Adrenal gland (tissue), 12 donors: ENCODE data around the gene NLRP7. TPM values are rescaled to one million over a fixed set of nuclear protein-coding genes. Genes with fewer than 3 reads are reported as not detected.

Experiments used
- DNase-seq, 7 donors: peaks; one replicate each; pipeline ENCODE4 v3.0.0-alpha.2; 2019 to 2020
- H3K27ac ChIP-seq, 5 donors: fragments of 200-600 bp; sonication (generic) in 4 of 5; 1 replicate in 3 of 5; 2 replicates in 2 of 5; pipeline versions ENCODE4 v1.5.1 to v1.8.0; 2016 to 2020; ENCODE audit warnings: mild to moderate bottlenecking in 1 of 5
- H3K27me3 ChIP-seq: fragments of 200-600 bp; 2 replicates; pipeline ENCODE4 v1.8.0; 2021
- H3K36me3 ChIP-seq, 2 donors: fragments of 200-600 bp; replicated peaks in 1 of 2; 1 replicate in 1 of 2; 2 replicates in 1 of 2; pipeline versions ENCODE4 v1.5.1 to v1.8.0; 2018 to 2022
- H3K4me1 ChIP-seq, 2 donors: fragments of 200-600 bp; replicated peaks in 1 of 2; 1 replicate in 1 of 2; 2 replicates in 1 of 2; pipeline versions ENCODE4 v1.5.1 to v1.8.0; 2018 to 2021
- H3K4me3 ChIP-seq, 4 donors: fragments of 200-600 bp; sonication (generic) in 3 of 4; one replicate each; pipeline ENCODE4 v1.5.1; 2016 to 2018
- H3K9me3 ChIP-seq, 3 donors: fragments of 200-600 bp; sonication (generic) in 1 of 3; replicated peaks in 1 of 3; 1 replicate in 2 of 3; 2 replicates in 1 of 3; pipeline versions ENCODE4 v1.5.1 to v1.8.0; 2016 to 2021
- CTCF ChIP-seq, 6 experiments: fragments of 450-650 bp in 4 of 6; fragments of 200-600 bp in 2 of 6; sonication (generic) in 1 of 6; IDR thresholded peaks; 1 replicate in 5 of 6; 2 replicates in 1 of 6; pipeline versions ENCODE4 v1.5.1 to v1.8.0; 2016 to 2021; ENCODE audit warnings: antibody characterized with exemption in 6 of 6, mild to moderate bottlenecking in 2 of 6, moderate library complexity in 1 of 6
- POLR2A ChIP-seq, 2 donors: fragments of 450-650 bp; IDR thresholded peaks; one replicate each; pipeline ENCODE4 v1.6.1; 2017; ENCODE audit warnings: antibody characterized with exemption in 2 of 2, mild to moderate bottlenecking in 2 of 2, moderate library complexity in 1 of 2
- WGBS, 4 donors: extraction: QIAGEN DNeasy Blood & Tissue Kit in 2 of 4; methylation state at CpG; one replicate each; pipeline versions ENCODE4 v1.1.5 to v1.1.7; 2013 to 2017; 5-methylcytosine and 5-hydroxymethylcytosine counted together
- intact Hi-C, 2 donors: fragments of 100-400 bp; cut with DNase I; formaldehyde crosslinking; loops; one replicate each; pipeline versions ENCODE4 v1.14.1 to v1.15.0; 2022 to 2023
- polyA plus RNA-seq, 3 donors: library from polyadenylated mRNA; stranded (reverse); fragments of 200-250 nt in 2 of 3; fragments of 350-450 nt in 1 of 3; fragmentation: Illumina TruSeq in 1 of 3; extraction: RNeasy Lipid Tissue Mini Kit (QIAGEN cat#74804) in 1 of 3; gene quantifications; one replicate each; pipeline ENCODE4 v1.2.3, GENCODE V29; 2013 to 2014
- total RNA-seq, 9 donors: library from RNA; depleted of rRNA in 4 of 9; stranded (reverse); fragments of >200 nt in 4 of 9; fragments of 120-200 nt in 1 of 9; fragmentation: NEBNext Ultra II Directional in 1 of 9; extraction: Animal tissue kit (Norgen Biotek cat#: 25700) in 1 of 9; gene quantifications; one replicate each; pipeline versions ENCODE4 v1.1.0 to v1.2.4, GENCODE V29; 2013 to 2023
- donor health status: healthy with polysubstance abuse.
- donor health status: Bipolar disorder and iron deficiency.
- donor health status: DM: yes; HTN: yes; CAD: no.
- donor health status: DM: no; HTN: no; CAD: no.
- donor health status: DM: no; HTN: no; CAD: no.
- donor health status: DM: yes; HTN: yes; CAD: no.

The NLRP7 gene
- total and polyA plus RNA-seq, 12 donors = 0.05 TPM; not detected in 11

DNA sequence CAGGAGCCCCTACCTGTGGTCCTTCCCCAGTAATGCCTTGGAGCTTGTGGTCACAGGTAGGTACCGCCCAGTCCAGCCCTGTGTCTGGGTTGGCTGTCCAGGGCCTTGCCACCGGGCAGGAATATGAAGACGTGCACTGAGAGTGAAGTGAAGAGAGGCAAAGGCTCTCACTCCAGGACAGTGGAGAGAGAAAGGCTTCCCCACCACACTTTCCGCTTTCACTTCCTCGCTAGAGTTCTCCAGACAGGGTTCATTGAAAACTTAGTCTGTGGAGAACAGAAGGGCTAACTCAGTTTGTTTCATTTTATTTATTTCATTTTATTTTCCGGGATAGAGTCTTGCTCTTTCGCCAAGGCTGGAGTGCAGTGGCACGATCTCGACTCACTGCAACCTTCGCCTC, 59.1 kb downstream of the NLRP7 start:
- no peak for DNase-seq
- Histone ChIP-seq H3K27ac (no peak overlapping the region), H3K9me3 (no peaks in the 10 kb centered on the region), H3K27me3 (no peaks in the 10 kb centered on the region), H3K4me1 (no peaks in the 10 kb centered on the region), H3K4me3 (no peak overlapping the region), H3K36me3 (no peaks in the 10 kb centered on the region)
- WGBS, 4 donors = 77 to 87% (median 79%) methylated on average over 10 of the region's 10 CpGs
- TF ChIP-seq POLR2A (IDR thresholded peaks at IDR 0.05) = no peak
- no peak for TF ChIP-seq CTCF (IDR thresholded peaks at IDR 0.05)
- intact Hi-C loops = no loop called here

- WGBS, 4 donors = 73 to 85% (median 80%) methylated on average over 7 to 9 of the region's 9 CpGs
- Histone ChIP-seq H3K36me3 (no peaks in the 10 kb centered on the region), H3K9me3 (no peaks in the 10 kb centered on the region), H3K4me1 (no peaks in the 10 kb centered on the region), H3K27ac (no peak overlapping the region), H3K4me3 (no peak overlapping the region), H3K27me3 (peaks cover 8% of the 10 kb centered on the region)
- intact Hi-C loops = no loop called here
- TF ChIP-seq CTCF (IDR thresholded peaks at IDR 0.05) (no peak), POLR2A (IDR thresholded peaks at IDR 0.05) (no peak)
- DNase-seq = no peak
Observed at GRCh38 chr19:54883228-54883627, 64.1 kb downstream of the NLRP7 start.

DNA sequence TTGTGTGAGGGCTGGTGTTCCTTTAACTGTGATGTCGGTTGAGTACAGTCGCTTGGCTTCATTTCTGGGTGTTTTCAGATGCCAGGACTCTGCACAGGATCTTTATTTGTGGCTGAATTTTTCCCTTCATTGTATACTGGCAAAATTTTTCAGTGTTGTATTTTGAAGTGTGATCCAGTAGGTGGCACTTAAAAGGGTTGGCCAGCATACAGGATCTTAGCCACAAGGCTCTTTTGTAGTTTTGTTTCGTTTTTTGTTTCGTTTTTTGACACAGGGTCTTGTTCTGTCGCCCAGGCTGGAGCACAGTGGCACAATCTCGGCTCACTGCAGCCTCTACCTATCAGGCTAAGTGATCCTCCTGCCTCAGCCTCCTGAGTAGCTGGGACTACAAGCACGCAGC, 64.6 kb downstream of the NLRP7 start:
- H3K4me3 ChIP-seq = no peak overlapping the region
- TF ChIP-seq POLR2A (IDR thresholded peaks at IDR 0.05) (no peak), CTCF (IDR thresholded peaks at IDR 0.05) (no peak)
- intact Hi-C loops = no loop called here
- H3K9me3 ChIP-seq = no peaks in the 10 kb centered on the region
- peaks cover 8% of the 10 kb centered on the region for H3K27me3 ChIP-seq
- no peaks in the 10 kb centered on the region for H3K36me3 ChIP-seq
- no peak for DNase-seq
- WGBS, 4 donors = 49 to 59% (median 56%) methylated on average over 7 of the region's 7 CpGs
- H3K27ac ChIP-seq = no peak overlapping the region
- H3K4me1 ChIP-seq = no peaks in the 10 kb centered on the region

DNA sequence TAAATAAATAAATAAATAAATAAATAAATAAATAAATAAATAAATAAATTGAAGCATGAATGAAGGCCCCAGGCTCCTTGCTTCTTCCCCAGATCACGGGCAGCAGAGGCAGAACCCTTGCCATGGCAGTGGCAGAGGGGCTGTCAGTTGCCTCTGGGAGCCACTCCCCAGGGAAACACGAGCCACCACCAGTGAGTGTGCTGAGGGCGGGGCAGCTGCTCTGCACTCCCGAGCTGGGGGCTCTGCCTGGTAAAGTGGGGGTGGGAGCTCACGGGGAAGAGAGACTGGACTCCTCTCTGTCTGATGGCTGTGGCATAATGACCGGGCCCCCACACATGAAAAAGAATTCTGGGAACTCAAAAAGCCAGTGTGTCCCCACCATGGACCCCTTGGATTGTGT, 65.4 kb downstream of the NLRP7 start:
- DNase-seq = no peak
- intact Hi-C loops = no loop called here
- no peaks in the 10 kb centered on the region for H3K4me1 ChIP-seq
- TF ChIP-seq POLR2A (IDR thresholded peaks at IDR 0.05) (no peak), CTCF (IDR thresholded peaks at IDR 0.05) (no peak)
- WGBS, 4 donors = 63 to 80% (median 70%) methylated on average over 3 to 6 of the region's 6 CpGs
- peaks cover 8% of the 10 kb centered on the region for H3K27me3 ChIP-seq
- no peaks in the 10 kb centered on the region for H3K9me3 ChIP-seq
- H3K27ac ChIP-seq = no peak overlapping the region
- H3K36me3 ChIP-seq = no peaks in the 10 kb centered on the region
- H3K4me3 ChIP-seq = no peak overlapping the region
